Brain microvascular endothelial cell (primary cell): Measurements from ENCODE around the gene ALX4.

Experiments used
- DNase-seq: peaks from one replicate; pipeline ENCODE4 v3.0.0-alpha.2; 2020
- H3K27ac ChIP-seq: fragments of 250-450 bp; sonication (Bioruptor Pico); 2 replicates; pipeline ENCODE4 v1.5.1; 2020; ENCODE audit warnings: mild to moderate bottlenecking, moderate library complexity
- H3K27me3 ChIP-seq: fragments of 250-450 bp; sonication (Bioruptor Pico); replicated peaks from 2 replicates; pipeline ENCODE4 v1.5.1; 2020; ENCODE audit warnings: mild to moderate bottlenecking
- H3K36me3 ChIP-seq: fragments of 250-450 bp; sonication (Bioruptor Pico); replicated peaks from 2 replicates; pipeline ENCODE4 v1.5.1; 2020; ENCODE audit warnings: mild to moderate bottlenecking
- H3K4me3 ChIP-seq: 2 replicates; pipeline ENCODE4 v1.5.1; 2011; ENCODE audit warnings: low read depth, mild to moderate bottlenecking, control low read depth, low read length, moderate library complexity
- in situ Hi-C: cut with HindIII; loops from 2 replicates; pipeline ENCODE4 v1.10.0; 2017; ENCODE audit warnings: low sequenced_read_pairs, low pct_ligation_motif_present
- TF ChIP-seq, protein P1 (sequence below): IDR thresholded peaks from 2 replicates; pipeline ENCODE4 v1.5.1; 2011; ENCODE audit warnings: low read depth, mild to moderate bottlenecking, moderate library complexity, low read length, control low read depth, inconsistent platforms; ENCODE audit errors: missing control alignments

The ALX4 gene

DNA sequence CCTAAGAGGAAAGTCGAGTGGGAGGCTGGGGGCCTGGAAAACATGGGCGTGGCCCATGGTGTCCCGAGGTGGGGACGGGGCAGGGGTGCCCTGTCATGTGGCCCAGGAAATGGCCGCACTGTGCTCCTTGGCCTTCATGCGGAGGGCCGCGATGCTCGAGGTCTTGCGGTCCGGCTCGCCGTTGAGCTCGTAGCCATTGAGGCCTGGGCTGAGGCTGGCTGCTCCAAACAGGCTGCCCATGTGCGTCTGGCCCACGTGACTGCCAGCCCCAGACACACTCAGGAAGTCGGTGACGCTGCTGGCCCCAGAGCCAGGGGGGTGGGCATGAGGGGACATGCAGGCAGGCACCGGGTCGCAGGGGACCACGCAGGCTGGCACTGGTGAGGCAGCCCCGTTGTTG is 45.2 kb downstream of the ALX4 start:
- DNase-seq, result no peak
- no peak overlapping the region for H3K27ac ChIP-seq
- no peak overlapping the region for H3K4me3 ChIP-seq
- TF ChIP-seq, protein P1, sequence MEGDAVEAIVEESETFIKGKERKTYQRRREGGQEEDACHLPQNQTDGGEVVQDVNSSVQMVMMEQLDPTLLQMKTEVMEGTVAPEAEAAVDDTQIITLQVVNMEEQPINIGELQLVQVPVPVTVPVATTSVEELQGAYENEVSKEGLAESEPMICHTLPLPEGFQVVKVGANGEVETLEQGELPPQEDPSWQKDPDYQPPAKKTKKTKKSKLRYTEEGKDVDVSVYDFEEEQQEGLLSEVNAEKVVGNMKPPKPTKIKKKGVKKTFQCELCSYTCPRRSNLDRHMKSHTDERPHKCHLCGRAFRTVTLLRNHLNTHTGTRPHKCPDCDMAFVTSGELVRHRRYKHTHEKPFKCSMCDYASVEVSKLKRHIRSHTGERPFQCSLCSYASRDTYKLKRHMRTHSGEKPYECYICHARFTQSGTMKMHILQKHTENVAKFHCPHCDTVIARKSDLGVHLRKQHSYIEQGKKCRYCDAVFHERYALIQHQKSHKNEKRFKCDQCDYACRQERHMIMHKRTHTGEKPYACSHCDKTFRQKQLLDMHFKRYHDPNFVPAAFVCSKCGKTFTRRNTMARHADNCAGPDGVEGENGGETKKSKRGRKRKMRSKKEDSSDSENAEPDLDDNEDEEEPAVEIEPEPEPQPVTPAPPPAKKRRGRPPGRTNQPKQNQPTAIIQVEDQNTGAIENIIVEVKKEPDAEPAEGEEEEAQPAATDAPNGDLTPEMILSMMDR, result no peak
- H3K36me3 ChIP-seq, result no peaks in the 10 kb centered on the region
- in situ Hi-C loops, result no loop called here
- H3K27me3 ChIP-seq, result no peaks in the 10 kb centered on the region

- H3K27me3 ChIP-seq, result no peaks in the 10 kb centered on the region
- in situ Hi-C loops, result no loop called here
- TF ChIP-seq, protein P1, result no peak
- no peaks in the 10 kb centered on the region for H3K36me3 ChIP-seq
- no peak overlapping the region for H3K27ac ChIP-seq
- no peak overlapping the region for H3K4me3 ChIP-seq
- DNase-seq, result no peak
Observed at GRCh38 chr11:44264438-44264749, 45.5 kb downstream of the ALX4 start.

- no peak overlapping the region for H3K4me3 ChIP-seq
- H3K27me3 ChIP-seq, result no peaks in the 10 kb centered on the region
- in situ Hi-C loops, result no loop called here
- H3K36me3 ChIP-seq, result no peaks in the 10 kb centered on the region
- TF ChIP-seq, protein P1, result no peak
- H3K27ac ChIP-seq, result no peak overlapping the region
- DNase-seq, result no peak
Observed at GRCh38 chr11:44263738-44264437, 46.1 kb downstream of the ALX4 start.

- in situ Hi-C loops, result no loop called here
- TF ChIP-seq, protein P1, result no peak
Observed at GRCh38 chr11:44261800-44262591, 47.9 kb downstream of the ALX4 start.

GRCh38 chr11:44260081-44260480 is 49.9 kb downstream of the ALX4 start:
- no peak for DNase-seq

More at GRCh38 chr11:44261800-44262591, 47.9 kb downstream of the ALX4 start:
- Histone ChIP-seq H3K27me3 (no peaks in the 10 kb centered on the region), H3K4me3 (no peak overlapping the region), H3K36me3 (no peaks in the 10 kb centered on the region), H3K27ac (no peak overlapping the region)
- DNase-seq, result no peak

More at GRCh38 chr11:44260081-44260480, 49.9 kb downstream of the ALX4 start:
- Histone ChIP-seq H3K36me3 (no peaks in the 10 kb centered on the region), H3K4me3 (no peak overlapping the region), H3K27ac (no peak overlapping the region), H3K27me3 (no peaks in the 10 kb centered on the region)
- TF ChIP-seq, protein P1, result no peak
- in situ Hi-C loops, result no loop called here
